H54 (cell line): ENCODE measurements around the gene SMIM13.
A peak's percentile ranks its signal among the peaks of the same experiment; 100 is the strongest.

Experiments
- DNase-seq: peaks from one replicate; pipeline ENCODE4 v3.0.0; 2011; ENCODE audit warnings: low spot score, mixed read lengths; ENCODE audit not compliant: insufficient read length
- FAIRE-seq: peaks from 3 replicates; lab custom pipeline; 2011; peaks lifted over from hg19 to GRCh38; lab: Jason Lieb, UNC
- POLR2A ChIP-seq: IDR thresholded peaks from 2 replicates; pipeline ENCODE4 v1.6.1; 2011; ENCODE audit warnings: low read depth, mild to moderate bottlenecking, low read length

The SMIM13 gene

DNA sequence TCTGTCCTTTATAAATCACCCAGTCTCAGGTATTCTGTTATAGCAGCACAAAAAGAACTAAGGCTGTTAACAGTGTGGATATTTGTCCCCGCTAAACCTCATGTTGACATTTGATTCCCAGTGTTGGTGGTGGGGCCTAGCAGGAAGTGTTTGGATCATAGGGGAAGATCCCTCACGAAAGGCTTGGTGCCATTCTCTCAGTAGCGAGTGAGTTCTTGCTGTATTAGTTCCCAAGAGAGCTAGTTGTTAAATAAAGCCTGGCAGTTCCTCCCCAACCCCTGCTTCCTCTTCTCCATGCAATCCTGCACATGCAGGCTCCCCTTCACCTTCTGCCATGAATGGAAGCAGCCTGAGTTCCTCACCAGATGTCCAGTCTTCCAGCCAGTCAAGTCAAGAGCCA lies 47.7 kb downstream of the SMIM13 start:
- FAIRE-seq (no peak), DNase-seq (no peak)
- TF ChIP-seq POLR2A: no peak

DNA sequence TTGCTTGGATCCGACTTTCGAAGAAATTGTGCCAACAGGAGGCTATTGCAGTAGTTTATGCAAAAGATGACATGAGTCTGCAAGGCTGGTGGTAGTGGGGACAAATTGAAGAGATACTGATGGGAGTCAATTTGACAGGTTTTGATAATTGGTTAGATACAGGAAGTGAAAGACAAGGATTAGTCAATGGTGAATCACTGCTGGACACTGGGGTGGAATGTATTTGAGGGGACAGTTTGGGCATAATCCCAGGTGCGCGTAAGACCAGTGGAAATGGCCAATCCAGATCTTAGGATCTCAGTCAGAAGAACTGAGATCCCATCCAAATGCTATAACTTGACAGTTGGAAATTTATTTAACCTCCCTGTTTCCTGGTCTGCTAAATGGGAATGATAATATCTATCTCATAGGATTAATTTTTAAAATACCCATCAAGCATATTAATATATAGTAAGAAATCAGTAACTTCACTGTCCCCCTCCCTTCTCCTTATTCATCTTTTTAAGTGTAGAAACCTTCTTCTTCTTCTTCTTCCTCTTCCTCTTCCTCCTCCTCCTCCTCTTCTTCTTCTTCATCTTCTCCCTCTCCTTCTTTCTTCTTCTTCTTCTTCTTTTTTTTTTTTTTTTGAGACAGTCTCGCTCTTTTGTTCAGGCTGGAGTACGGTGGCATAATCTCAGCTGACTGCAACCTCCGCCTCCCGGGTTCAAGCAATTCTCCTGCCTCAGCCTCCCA lies 48.8 kb downstream of the SMIM13 start:
- DNase-seq (no peak), FAIRE-seq (no peak)
- TF ChIP-seq POLR2A: no peak

DNA sequence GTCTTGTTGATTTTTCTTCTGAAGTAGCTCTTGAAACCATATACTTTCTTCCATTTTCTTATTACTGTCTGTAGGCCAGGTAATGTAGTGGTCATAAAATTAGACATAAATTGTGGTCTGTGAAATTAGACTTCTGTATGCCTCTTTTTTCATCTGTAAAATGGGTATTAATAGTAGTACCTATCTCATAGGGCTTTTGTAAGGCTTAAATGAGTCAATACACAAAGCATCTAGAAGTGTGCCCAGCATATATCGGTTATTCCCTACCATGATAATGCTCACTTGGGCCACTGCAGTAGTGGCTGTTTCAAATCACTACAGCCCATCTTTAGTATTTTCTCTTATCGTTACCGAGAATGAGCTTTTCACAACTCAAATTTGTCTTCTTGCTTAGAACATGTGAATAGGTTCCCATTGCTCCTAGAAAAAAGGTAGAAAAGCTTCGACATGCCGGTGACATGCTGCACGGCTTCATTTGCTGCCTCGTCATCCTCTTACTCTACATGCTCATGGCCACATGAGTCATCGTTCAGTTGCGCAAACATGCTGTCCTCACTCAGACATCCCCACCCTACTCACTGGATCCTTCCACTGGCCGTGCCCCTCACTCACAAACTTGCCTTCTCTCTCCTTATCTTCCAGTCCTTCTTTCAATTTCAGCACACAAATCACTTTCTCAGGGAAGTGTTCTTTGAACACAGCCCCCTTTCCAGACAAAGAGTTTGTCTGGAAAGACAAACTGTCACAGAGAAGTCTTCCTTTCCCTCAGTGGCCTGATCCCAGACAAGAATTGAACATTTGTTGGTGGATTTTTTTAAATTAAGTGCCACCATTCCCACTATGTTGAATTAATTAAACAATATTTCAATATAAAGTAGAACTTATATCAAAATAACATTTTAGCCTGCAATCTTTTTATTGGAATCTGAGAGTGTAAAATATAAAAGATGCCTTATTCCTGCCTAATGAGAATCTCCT lies 50.0 kb downstream of the SMIM13 start:
- TF ChIP-seq POLR2A: no peak
- FAIRE-seq (peak; percentile 89), DNase-seq (peak; percentile 58)

DNA sequence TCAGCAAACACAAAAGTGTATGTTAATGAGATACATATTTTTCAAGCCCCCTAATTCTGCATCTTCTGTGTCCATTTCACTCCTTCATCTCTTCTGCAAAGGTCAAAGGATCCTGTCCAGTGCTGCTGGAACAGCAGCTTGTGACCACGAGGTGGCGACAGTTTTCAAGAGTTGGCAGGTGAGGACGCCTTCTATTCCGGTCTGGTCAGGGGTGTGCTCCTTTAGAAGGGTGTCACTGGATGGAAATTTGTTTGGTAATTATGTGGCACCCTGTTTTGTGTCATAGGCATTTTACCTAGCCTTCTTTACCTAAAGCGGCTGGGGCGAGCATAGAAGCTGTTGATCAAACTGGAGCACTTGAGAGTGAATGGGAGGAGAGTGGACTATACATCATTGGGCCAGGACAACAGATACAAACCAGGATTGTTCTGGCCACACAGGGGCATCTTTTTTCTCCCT lies 50.8 kb downstream of the SMIM13 start:
- FAIRE-seq: peak; percentile 83

DNA sequence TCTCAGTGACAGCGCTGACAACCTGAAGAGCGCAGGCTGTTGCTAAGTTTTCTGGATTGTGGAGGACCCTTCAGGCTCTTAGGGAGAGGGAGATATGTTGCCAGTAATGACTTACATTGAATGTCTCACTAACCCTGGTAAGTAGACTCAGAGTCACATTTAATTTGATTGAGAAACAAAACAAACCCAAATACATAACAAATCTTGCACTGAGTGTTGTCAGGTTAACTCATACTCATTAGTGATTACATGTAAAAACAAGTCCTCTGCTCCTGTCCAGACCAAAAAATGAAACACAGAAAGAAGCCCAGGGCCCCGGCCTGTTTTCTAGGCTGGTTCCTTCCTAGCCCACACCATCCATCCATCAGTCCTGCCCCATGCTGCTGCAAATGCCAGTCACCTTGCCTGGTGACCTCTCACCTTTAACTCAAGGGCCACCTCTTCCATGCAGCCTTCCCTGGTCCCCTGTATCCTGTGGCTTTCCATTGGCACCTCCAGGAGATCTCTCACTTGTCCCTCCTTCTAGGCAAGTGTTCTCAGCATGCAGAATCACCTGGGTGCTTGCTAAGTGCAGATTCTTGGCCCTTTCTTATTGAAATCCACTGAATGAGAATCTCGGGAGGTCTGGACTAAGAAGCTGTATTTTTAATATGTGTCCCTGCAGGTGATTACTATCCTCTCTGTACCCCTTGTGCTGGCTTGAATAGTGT lies 52.6 kb downstream of the SMIM13 start:
- no peak for TF ChIP-seq POLR2A
- FAIRE-seq (no peak), DNase-seq (no peak)

More for the DNA sequence above, 50.8 kb downstream of the SMIM13 start:
- TF ChIP-seq POLR2A: no peak
- DNase-seq: peak; percentile 50

DNA sequence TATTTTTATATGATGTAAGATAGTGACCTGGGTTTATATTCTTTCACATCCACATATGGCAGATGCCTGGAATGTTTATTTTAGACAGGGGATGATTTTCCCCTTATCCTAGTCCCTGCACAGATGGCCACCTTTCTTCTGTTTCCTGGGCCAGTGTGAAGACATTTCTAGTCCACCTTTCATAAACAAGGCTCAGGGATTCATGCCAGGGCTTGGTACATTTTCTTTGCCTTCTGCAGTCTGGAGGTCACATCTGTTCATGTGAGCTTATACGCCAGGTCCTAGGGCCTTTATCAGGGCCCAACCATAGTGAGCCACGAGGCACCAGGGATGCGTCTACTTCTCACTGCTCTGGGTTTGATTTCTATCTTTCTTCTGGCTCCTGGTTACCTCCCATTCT lies 55.9 kb downstream of the SMIM13 start:
- DNase-seq: no peak
- TF ChIP-seq POLR2A: no peak
- no peak for FAIRE-seq

DNA sequence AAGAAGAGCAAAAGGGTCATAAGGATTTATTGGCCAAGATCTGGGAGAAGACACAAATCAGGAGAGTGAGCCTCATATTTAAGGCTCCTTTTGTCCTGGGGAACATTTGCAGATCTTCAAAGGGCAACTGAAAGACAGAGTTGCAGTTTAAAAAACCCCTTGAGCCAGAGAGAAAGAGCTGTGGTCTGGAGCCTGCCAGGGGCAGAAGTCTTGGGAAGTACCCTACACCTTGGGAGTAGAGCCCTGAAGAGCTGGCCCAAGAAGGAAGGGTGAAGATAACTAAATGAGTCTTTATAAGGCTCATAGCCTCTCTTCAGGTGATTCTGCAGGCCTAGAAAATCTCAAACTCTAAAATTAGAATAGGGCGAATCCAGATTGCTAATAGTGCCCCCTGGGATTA lies 57.9 kb downstream of the SMIM13 start:
- no peak for DNase-seq
- FAIRE-seq: no peak
- TF ChIP-seq POLR2A: no peak

DNA sequence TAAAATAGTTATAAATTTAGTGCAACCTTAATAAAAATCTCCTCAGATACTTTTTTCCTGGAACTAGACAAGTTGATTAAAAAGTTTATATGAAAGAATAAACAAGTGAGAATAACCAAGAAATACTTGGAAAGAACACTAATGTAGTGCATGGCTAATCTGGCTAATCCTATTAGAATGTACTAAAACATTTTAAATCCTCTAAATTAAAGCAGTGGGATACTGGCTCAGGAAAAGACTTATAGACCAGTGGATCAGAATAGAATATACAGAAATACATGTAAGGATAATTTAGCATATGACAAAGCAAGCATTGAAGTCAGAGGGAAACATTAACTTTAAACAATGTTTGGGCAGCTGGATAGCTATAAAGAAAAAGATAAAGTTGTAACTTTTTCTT lies 58.9 kb downstream of the SMIM13 start:
- DNase-seq (no peak), FAIRE-seq (no peak)
- TF ChIP-seq POLR2A: no peak

DNA sequence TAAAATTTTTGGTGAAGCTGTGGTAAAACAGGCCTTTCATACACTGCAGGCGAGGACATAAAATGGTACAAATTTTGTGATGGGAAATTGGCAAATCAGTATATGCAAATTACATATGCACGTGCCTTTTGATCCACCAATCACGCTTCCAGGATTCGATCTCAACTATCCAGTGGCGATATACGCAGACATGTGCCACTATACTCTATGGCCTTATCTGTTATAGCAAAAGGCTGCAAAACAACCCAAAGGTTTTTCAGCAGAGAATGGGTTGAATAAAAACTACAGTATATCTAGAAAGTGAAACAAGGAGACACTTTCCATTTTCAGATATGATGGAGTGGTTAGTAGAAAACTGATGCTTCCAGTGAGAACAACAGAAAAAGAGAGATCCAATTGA lies 59.8 kb downstream of the SMIM13 start:
- no peak for FAIRE-seq
- DNase-seq: no peak
- no peak for TF ChIP-seq POLR2A

DNA sequence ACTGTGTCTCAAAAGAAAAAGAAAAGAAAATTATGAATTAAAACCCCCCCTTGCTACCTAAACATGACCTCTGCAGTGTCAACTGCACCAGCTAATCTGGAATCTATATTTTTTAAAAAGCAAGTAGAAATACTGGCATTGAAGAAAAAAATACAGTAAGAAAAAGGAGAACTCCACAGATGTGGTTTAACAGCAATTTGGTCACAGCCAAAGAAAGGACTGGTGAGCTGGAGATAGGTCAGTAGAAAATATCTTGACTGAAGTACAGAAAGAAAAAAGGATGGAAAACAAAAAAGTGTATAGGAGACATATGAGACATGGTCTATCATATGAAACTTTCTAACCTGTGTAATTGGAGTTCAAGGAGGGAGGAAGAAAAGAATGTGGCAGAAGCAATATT lies 62.0 kb downstream of the SMIM13 start:
- TF ChIP-seq POLR2A: no peak
- FAIRE-seq: no peak
- no peak for DNase-seq

DNA sequence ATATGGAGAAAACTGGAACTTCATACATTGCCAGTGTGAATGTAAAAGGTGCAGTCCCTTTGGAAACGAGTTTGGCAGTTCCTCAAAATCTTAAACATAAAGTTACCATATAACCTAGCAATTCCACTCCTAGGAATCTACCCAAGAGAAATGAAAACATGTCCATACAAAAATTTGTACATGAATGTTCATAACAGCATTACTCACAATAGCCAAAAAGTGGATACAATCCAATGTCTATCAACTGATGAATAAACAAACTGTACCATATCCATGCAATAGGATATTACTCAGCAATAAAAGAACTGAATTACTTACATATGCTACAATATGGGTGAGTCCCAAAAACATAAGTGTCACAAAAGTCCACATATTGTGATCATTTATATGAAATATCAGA lies 66.6 kb downstream of the SMIM13 start:
- no peak for TF ChIP-seq POLR2A
- no peak for DNase-seq
- FAIRE-seq: no peak

DNA sequence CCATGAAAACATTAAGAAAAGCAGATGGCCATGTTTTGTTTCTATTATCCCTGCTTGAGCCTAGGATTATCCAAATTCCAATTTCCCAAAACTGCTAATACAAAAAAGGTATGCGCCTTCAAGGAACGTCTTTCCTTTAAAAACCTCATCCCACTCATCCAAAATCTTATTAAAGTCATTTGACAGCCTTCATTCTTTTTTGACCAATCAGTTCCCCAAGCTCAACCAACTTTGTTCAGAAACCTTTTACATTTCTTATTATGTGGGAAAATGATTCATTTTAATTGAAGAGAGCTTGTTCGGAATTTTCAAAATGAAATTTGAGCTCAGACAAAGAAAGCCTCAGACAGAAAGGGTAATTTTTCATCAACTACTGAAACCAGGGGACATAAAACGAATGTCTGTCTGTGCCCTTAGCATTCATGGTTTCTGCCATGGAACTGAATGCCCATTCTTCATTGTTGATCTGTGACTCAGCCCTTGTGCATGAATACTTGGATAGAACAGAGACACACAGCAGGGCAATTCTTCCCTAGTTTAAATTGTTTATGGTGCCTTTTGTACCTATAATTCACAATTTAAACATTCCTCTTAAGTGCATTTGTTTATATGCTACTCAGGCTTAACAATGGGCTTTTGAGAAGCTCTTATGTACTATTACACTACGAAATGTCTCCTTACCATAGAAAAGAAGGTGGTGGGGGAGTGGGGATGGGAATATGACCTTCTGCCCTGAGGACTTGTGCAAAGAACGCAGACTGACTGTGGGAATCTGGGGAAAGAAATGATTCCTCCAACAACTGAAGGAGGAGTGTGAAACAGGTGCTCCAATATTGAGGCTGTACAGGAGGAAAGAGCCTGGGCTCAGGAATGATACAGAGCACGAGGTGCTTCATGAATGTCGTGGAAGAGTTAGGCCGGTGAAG lies 67.7 kb downstream of the SMIM13 start:
- DNase-seq (peak; percentile 62), FAIRE-seq (peak; percentile 99)
- no peak for TF ChIP-seq POLR2A

DNA sequence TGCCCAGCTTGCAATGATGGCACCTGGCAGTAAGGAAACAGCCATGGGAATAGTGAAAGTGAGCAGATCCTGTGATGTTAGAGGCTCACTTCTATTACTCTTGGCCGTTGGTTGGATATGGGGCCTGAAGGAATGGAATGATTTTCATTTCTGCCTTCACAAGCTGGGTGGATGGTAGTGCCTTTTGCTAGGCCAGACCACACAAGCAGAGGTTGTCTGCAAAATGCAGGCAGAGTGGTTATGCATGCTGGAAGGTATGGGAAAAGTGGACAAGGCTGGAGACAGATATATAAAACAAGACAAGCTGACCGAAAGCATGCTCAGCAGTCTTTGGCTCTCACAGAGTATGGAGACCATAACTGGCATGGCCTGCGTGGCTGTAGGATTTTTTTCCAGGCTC lies 68.6 kb downstream of the SMIM13 start:
- DNase-seq (no peak), FAIRE-seq (no peak)
- TF ChIP-seq POLR2A: no peak
